Pancreas (tissue), 10 donors: ENCODE measurements around the gene ITGAL. TPM values are rescaled to one million over a fixed set of nuclear protein-coding genes. Genes with fewer than 3 reads are reported as not detected.

ENCODE experiments used
- ATAC-seq, 4 donors: fragments of 200-7000 bp; cut with Tn5 transposase; one replicate each; pipeline versions ENCODE4 v1.8.0 to v1.9.1; 2020; ENCODE audit warnings: mild to moderate bottlenecking in 4 of 4, moderate library complexity in 4 of 4
- DNase-seq, 6 donors: peaks; one replicate each; pipeline ENCODE4 v3.0.0-alpha.2; 2020
- FAIRE-seq: peaks from 2 replicates; lab custom pipeline; 2012; peaks lifted over from hg19 to GRCh38; lab: Jason Lieb, UNC
- H3K27ac ChIP-seq, 4 donors: fragments of 200-600 bp; sonication (generic); 1 replicate in 3 of 4; 2 replicates in 1 of 4; pipeline versions ENCODE4 v1.5.0 to v1.8.0; 2020
- H3K27me3 ChIP-seq, 4 donors: fragments of 200-600 bp; one replicate each; pipeline ENCODE4 v1.8.0; 2021
- H3K36me3 ChIP-seq, 3 donors: fragments of 200-600 bp; sonication (generic) in 1 of 3; one replicate each; pipeline versions ENCODE4 v1.5.0 to v1.8.0; 2020 to 2021
- H3K4me1 ChIP-seq, 3 donors: fragments of 200-600 bp; one replicate each; pipeline ENCODE4 v1.8.0; 2021
- H3K4me3 ChIP-seq, 4 donors: fragments of 200-600 bp; sonication (generic) in 2 of 4; one replicate each; pipeline versions ENCODE4 v1.5.0 to v1.8.0; 2020 to 2021
- H3K9me3 ChIP-seq, 4 donors: fragments of 200-600 bp; one replicate each; pipeline ENCODE4 v1.8.0; 2021
- WGBS, 2 donors: extraction: QIAGEN DNeasy Blood & Tissue Kit; methylation state at CpG; one replicate each; pipeline ENCODE4 v1.1.7; 2013; 5-methylcytosine and 5-hydroxymethylcytosine counted together
- intact Hi-C, 3 donors: fragments of 100-400 bp; cut with DNase I; formaldehyde crosslinking; loops; one replicate each; pipeline versions ENCODE4 v1.11.1 to v1.14.2; 2022
- polyA plus RNA-seq, 2 donors: library from polyadenylated mRNA; stranded (reverse); fragments of 200-250 nt; gene quantifications; one replicate each; pipeline ENCODE4 v1.2.3, GENCODE V29; 2013
- total RNA-seq, 6 donors: library from RNA; stranded (reverse); fragmentation: NEBNext Ultra II Directional in 4 of 6; extraction: Animal tissue kit (Norgen Biotek cat#: 25700) in 4 of 6; gene quantifications; one replicate each; pipeline versions ENCODE4 v1.2.1 to v1.2.4, GENCODE V29; 2021 to 2023
- TF ChIP-seq, protein P1 (sequence below), 4 donors: fragments of 200-600 bp; sonication (generic) in 3 of 4; IDR thresholded peaks; one replicate each; pipeline versions ENCODE4 v1.5.0 to v1.8.0; 2021; ENCODE audit warnings: antibody characterized with exemption in 4 of 4
- donor health status: healthy with polysubstance abuse.
- donor health status: DM: no; HTN: no; CAD: no; lungs with moderate emphysema.
- donor health status: DM: no; HTN: no; CAD: no.
- donor health status: control.
- donor health status: control.
- donor health status: Bipolar disorder and iron deficiency.
- donor health status: DM: yes; HTN: yes; CAD: no.
- donor health status: DM: no; HTN: no; CAD: no.
- donor health status: DM: no; HTN: no; CAD: no.
- donor health status: DM: yes; HTN: yes; CAD: no.

Gene ITGAL
- total and polyA plus RNA-seq, 8 donors, result 0.54 to 9.1 (median 1.8) TPM

GRCh38 chr16:30532285-30533145 is 60.0 kb downstream of the ITGAL start:
- intact Hi-C loops, result no loop called here
- H3K27ac ChIP-seq, result no peak overlapping the region

GRCh38 chr16:30533146-30533522 is 60.6 kb downstream of the ITGAL start:
- Histone ChIP-seq H3K27me3 (no peaks in the 10 kb centered on the region), H3K9me3 (no peaks in the 10 kb centered on the region), H3K4me1 (peaks cover 8 to 11% (median 9%) of the 10 kb centered on the region in 3 donors), H3K36me3 (peaks cover 0 to 7% (median 0%) of the 10 kb centered on the region in 3 donors), H3K27ac (peak overlapping the region in 2 of 4 donors; percentile 95), H3K4me3 (peak overlapping the region in 1 of 4 donors; percentile 74)
- TF ChIP-seq, protein P1, sequence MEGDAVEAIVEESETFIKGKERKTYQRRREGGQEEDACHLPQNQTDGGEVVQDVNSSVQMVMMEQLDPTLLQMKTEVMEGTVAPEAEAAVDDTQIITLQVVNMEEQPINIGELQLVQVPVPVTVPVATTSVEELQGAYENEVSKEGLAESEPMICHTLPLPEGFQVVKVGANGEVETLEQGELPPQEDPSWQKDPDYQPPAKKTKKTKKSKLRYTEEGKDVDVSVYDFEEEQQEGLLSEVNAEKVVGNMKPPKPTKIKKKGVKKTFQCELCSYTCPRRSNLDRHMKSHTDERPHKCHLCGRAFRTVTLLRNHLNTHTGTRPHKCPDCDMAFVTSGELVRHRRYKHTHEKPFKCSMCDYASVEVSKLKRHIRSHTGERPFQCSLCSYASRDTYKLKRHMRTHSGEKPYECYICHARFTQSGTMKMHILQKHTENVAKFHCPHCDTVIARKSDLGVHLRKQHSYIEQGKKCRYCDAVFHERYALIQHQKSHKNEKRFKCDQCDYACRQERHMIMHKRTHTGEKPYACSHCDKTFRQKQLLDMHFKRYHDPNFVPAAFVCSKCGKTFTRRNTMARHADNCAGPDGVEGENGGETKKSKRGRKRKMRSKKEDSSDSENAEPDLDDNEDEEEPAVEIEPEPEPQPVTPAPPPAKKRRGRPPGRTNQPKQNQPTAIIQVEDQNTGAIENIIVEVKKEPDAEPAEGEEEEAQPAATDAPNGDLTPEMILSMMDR (IDR thresholded peaks at IDR 0.05), result no peak
- 50 to 57% methylated on average over 11 of the region's 11 CpGs for WGBS, 2 donors
- ATAC-seq (no peak), DNase-seq (peak in 2 of 6 donors; percentile 30 to 43), FAIRE-seq (no peak)
- intact Hi-C loops, result no loop called here

More at GRCh38 chr16:30532285-30533145, 60.0 kb downstream of the ITGAL start:
- DNase-seq (peak in 2 of 6 donors; percentile 46 to 79), ATAC-seq (no peak), FAIRE-seq (no peak)
- 94 to 95% methylated on average over 56 to 57 of the region's 57 CpGs for WGBS, 2 donors
- Histone ChIP-seq H3K36me3 (peaks cover 0 to 7% (median 0%) of the 10 kb centered on the region in 3 donors), H3K9me3 (no peaks in the 10 kb centered on the region), H3K27me3 (no peaks in the 10 kb centered on the region), H3K4me3 (no peak overlapping the region), H3K4me1 (peaks cover 14 to 17% (median 15%) of the 10 kb centered on the region in 3 donors)
- TF ChIP-seq, protein P1 (IDR thresholded peaks at IDR 0.05), result no peak

DNA sequence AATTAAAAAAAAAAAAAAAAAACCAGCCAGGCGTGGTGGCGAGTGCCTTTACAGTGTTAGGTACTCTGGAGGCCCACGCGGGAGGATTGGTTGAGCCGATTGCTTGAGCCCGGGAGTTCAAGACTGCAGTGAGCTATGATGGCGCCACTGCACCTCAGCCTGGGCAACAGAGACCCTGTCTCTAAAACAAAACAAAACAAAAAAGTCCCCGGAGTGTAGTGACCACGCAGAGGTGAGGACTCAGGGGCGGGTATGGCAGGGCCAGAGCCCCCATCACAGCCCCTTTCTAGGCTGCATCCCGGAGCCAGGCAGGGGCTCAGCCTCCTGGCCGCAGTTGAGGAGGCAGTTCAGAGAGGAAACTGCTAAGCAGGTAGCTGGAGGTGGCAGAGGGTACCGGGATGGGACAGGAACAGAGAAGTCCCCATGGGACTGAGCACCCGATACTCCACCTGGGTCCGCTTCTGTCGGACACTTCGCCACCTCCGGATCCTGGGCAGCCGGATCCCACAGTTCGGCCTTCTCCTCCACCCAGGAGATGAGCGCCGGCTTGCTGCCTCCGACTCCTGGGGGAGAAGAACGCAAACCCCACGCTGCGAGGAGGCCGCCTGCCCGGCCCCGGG is 61.3 kb downstream of the ITGAL start:
- Histone ChIP-seq H3K4me1 (peaks cover 7 to 9% (median 8%) of the 10 kb centered on the region in 3 donors), H3K36me3 (peaks cover 0 to 7% (median 0%) of the 10 kb centered on the region in 3 donors), H3K27ac (peak overlapping the region; percentile 91 to 95 (median 95)), H3K4me3 (peak overlapping the region; percentile 53 to 79 (median 69)), H3K27me3 (no peaks in the 10 kb centered on the region), H3K9me3 (no peaks in the 10 kb centered on the region)
- 6 to 9% methylated on average over 26 to 29 of the region's 29 CpGs for WGBS, 2 donors
- intact Hi-C loops, result no loop called here
- TF ChIP-seq, protein P1 (IDR thresholded peaks at IDR 0.05), result no peak
- no peak for DNase-seq
- peak; percentile 0 to 12 (median 5) for ATAC-seq
- no peak for FAIRE-seq

GRCh38 chr16:30534368-30535105 is 62.0 kb downstream of the ITGAL start, which contains the start of gene ZNF747:
TSS of gene ZNF747 (minus strand) at chr16:30534858. CDS start at chr16:30534679, 179 bp downstream.
- no peaks in the 10 kb centered on the region for H3K27me3 ChIP-seq
- peak within 1 kb of the TSS; percentile 53 to 79 (median 69) for H3K4me3 ChIP-seq
- peak within 1 kb of the TSS; percentile 91 to 95 (median 95) for H3K27ac ChIP-seq
- no peaks in the 10 kb centered on the region for H3K9me3 ChIP-seq
- TF ChIP-seq, protein P1 (IDR thresholded peaks at IDR 0.05), result no peak
- intact Hi-C loops, result no loop called here
- peak; percentile 91 to 97 (median 94) for DNase-seq
- peak; percentile 90 to 95 (median 92) for ATAC-seq
- WGBS, 2 donors, result 0 to 1% methylated on average over 63 to 70 of the region's 70 CpGs
- no peak for FAIRE-seq
- peaks cover 0 to 7% (median 0%) of the 10 kb centered on the region in 3 donors for H3K36me3 ChIP-seq
- peaks cover 7 to 9% (median 8%) of the 10 kb centered on the region in 3 donors for H3K4me1 ChIP-seq
